Mesenchymal stem cell (in vitro differentiated cells and primary cell): ENCODE measurements around the gene VMAC.

Experiments
- DNase-seq: peaks from one replicate; pipeline ENCODE4 v3.0.0-alpha.2; 2013
- H2AFZ ChIP-seq: one replicate; pipeline ENCODE4 v1.6.1; 2013; ENCODE audit warnings: low read depth, mild to moderate bottlenecking, control low read depth, inconsistent platforms, low read length, moderate library complexity
- H2AK5ac ChIP-seq: 2 replicates; pipeline ENCODE4 v1.6.1; 2013; ENCODE audit warnings: low read length, moderate library complexity, mild to moderate bottlenecking, inconsistent platforms; ENCODE audit not compliant: severe bottlenecking
- H2BK120ac ChIP-seq: one replicate; pipeline ENCODE4 v1.6.1; 2013; ENCODE audit warnings: low read depth, mild to moderate bottlenecking, inconsistent platforms, low read length, moderate library complexity
- H2BK12ac ChIP-seq, 2 experiments: one replicate each; pipeline ENCODE4 v1.6.1; 2013; ENCODE audit warnings: inconsistent platforms in 2 of 2, low read length in 2 of 2, mild to moderate bottlenecking in 2 of 2, moderate library complexity in 2 of 2, control low read depth in 1 of 2
- H2BK15ac ChIP-seq: one replicate; pipeline ENCODE4 v1.6.1; 2013; ENCODE audit warnings: mild to moderate bottlenecking, low read depth, inconsistent platforms; ENCODE audit not compliant: poor library complexity, severe bottlenecking
- H2BK5ac ChIP-seq: 2 replicates; pipeline ENCODE4 v1.6.1; 2013; ENCODE audit warnings: low read depth, mild to moderate bottlenecking, low read length, control low read depth, inconsistent platforms; ENCODE audit not compliant: poor library complexity, severe bottlenecking
- H3K14ac ChIP-seq, 2 experiments: one replicate each; pipeline ENCODE4 v1.6.1; 2013; ENCODE audit warnings: inconsistent platforms in 2 of 2, low read length in 2 of 2, control low read depth in 1 of 2, mild to moderate bottlenecking in 1 of 2, moderate library complexity in 1 of 2
- H3K18ac ChIP-seq, 2 experiments: one replicate each; pipeline ENCODE4 v1.6.1; 2013; ENCODE audit warnings: inconsistent platforms in 2 of 2, low read length in 2 of 2, control low read depth in 1 of 2, low read depth in 1 of 2, mild to moderate bottlenecking in 1 of 2
- H3K23ac ChIP-seq, 2 experiments: one replicate each; pipeline ENCODE4 v1.6.1; 2013; ENCODE audit warnings: inconsistent platforms in 2 of 2, low read length in 2 of 2, mild to moderate bottlenecking in 2 of 2, moderate library complexity in 2 of 2, control low read depth in 1 of 2
- H3K27ac ChIP-seq: 2 replicates; pipeline ENCODE4 v1.5.1; 2013; ENCODE audit warnings: mild to moderate bottlenecking, moderate library complexity, low read length, control low read depth, inconsistent platforms; ENCODE audit not compliant: poor library complexity, severe bottlenecking
- H3K27me3 ChIP-seq, 2 experiments: 2 replicates each; pipeline versions ENCODE4 v1.6.1 to v1.7.0; 2013; ENCODE audit warnings: low read length in 2 of 2, mild to moderate bottlenecking in 2 of 2, moderate library complexity in 2 of 2, control low read depth in 1 of 2, inconsistent platforms in 1 of 2; ENCODE audit not compliant: control insufficient read depth in 1 of 2, insufficient read depth in 1 of 2
- H3K36me3 ChIP-seq, 2 experiments: 2 replicates each; pipeline versions ENCODE4 v1.6.1 to v1.7.0; 2013; ENCODE audit warnings: low read length in 2 of 2, control low read depth in 1 of 2, inconsistent platforms in 1 of 2, low read depth in 1 of 2, mild to moderate bottlenecking in 1 of 2; ENCODE audit not compliant: insufficient read depth in 2 of 2, control insufficient read depth in 1 of 2
- H3K4ac ChIP-seq, 2 experiments: one replicate each; pipeline ENCODE4 v1.6.1; 2013; ENCODE audit warnings: inconsistent platforms in 2 of 2, low read length in 2 of 2, mild to moderate bottlenecking in 2 of 2, moderate library complexity in 2 of 2, control low read depth in 1 of 2, low read depth in 1 of 2
- H3K4me1 ChIP-seq: 2 replicates; pipeline ENCODE4 v1.6.1; 2013; ENCODE audit warnings: low read depth, low read length, control low read depth; ENCODE audit not compliant: control insufficient read depth, insufficient read depth
- H3K4me2 ChIP-seq: 2 replicates; pipeline ENCODE4 v1.6.1; 2013; ENCODE audit warnings: low read length, mild to moderate bottlenecking, inconsistent platforms; ENCODE audit not compliant: poor library complexity, severe bottlenecking
- H3K4me3 ChIP-seq, 2 experiments: 2 replicates each; pipeline versions ENCODE4 v1.5.1 to v1.7.0; 2013; ENCODE audit warnings: low read length in 2 of 2, mild to moderate bottlenecking in 2 of 2, control low read depth in 1 of 2, low read depth in 1 of 2; ENCODE audit not compliant: insufficient read depth in 1 of 2
- H3K79me1 ChIP-seq: replicated peaks from 2 replicates; pipeline ENCODE4 v1.6.1; 2013; ENCODE audit warnings: mild to moderate bottlenecking, control low read depth, low read length, inconsistent platforms; ENCODE audit not compliant: poor library complexity, severe bottlenecking
- H3K9ac ChIP-seq: 2 replicates; pipeline ENCODE4 v1.7.0; 2013; ENCODE audit warnings: mild to moderate bottlenecking, low read length, moderate library complexity
- H3K9me3 ChIP-seq: 2 replicates; pipeline ENCODE4 v1.7.0; 2013; ENCODE audit warnings: mild to moderate bottlenecking, low read length; ENCODE audit not compliant: control insufficient read depth
- H4K8ac ChIP-seq: one replicate; pipeline ENCODE4 v1.6.1; 2013; ENCODE audit warnings: inconsistent platforms, mild to moderate bottlenecking, low read length, moderate library complexity
- H4K91ac ChIP-seq: one replicate; pipeline ENCODE4 v1.6.1; 2013; ENCODE audit warnings: mild to moderate bottlenecking, low read length, inconsistent platforms
- WGBS: methylation state at CpG from one replicate; pipeline ENCODE4 v1.1.7; 2013; ENCODE audit warnings: mixed read lengths; 5-methylcytosine and 5-hydroxymethylcytosine counted together

Gene VMAC

DNA sequence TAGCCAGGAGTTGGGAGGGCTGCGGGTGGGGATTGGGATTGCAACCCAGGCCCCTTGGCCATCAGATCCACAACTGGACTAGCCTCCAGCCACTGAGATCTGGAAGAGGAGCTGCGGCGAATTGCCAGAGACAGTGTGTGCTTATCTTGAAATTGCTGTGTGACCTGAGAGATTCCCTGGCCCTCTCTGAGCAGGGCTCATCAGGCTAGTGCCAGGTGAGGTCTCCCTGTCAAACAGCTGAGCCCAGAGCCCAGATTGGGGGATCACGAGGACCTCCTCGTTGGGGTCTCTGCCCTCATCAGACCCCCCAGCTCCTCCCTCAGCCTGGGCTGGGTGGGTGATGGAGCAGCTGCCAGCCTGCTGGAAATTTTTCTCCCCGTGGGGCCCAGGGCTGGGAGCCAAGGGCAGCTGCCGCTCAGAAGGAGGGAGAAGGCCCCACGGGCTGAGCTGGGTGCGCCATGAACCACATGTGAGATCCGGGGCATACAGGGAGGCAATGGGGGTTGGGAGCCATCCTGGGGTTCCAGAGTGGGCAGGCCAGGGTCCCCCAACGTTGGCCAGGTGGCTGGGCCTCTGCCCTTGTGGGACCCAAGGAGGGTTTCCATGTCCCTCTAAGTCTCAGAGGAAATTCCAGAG, 41.5 kb upstream of the VMAC start:
- DNase-seq, result no peak
- no peaks in the 10 kb centered on the region for H3K9me3 ChIP-seq
- peaks cover 0 to 42% of the 10 kb centered on the region in 2 experiments for H3K27me3 ChIP-seq

GRCh38 chr19:5864013-5864720, 40.5 kb upstream of the VMAC start:
- H3K27me3 ChIP-seq, result peaks cover 0 to 42% of the 10 kb centered on the region in 2 experiments
- no peak overlapping the region for H3K4ac ChIP-seq
- no peak overlapping the region for H2BK5ac ChIP-seq
- H2BK12ac ChIP-seq, result no peak overlapping the region
- H3K18ac ChIP-seq, result no peak overlapping the region
- no peak overlapping the region for H3K14ac ChIP-seq
- H3K36me3 ChIP-seq, result no peaks in the 10 kb centered on the region
- DNase-seq, result no peak
- H3K23ac ChIP-seq, result no peak overlapping the region
- no peak overlapping the region for H4K8ac ChIP-seq
- no peak overlapping the region for H2AFZ ChIP-seq
- H3K79me1 ChIP-seq, result no peaks in the 10 kb centered on the region
- no peak overlapping the region for H2AK5ac ChIP-seq
- H2BK15ac ChIP-seq, result no peak overlapping the region
- no peak overlapping the region for H3K9ac ChIP-seq
- H3K4me2 ChIP-seq, result no peak overlapping the region
- peaks cover 7% of the 10 kb centered on the region for H3K4me1 ChIP-seq
- H3K4me3 ChIP-seq, result no peak overlapping the region
- H3K27ac ChIP-seq, result no peak overlapping the region
- H2BK120ac ChIP-seq, result no peak overlapping the region
- 74% methylated on average over 9 of the region's 9 CpGs for WGBS
- no peak overlapping the region for H4K91ac ChIP-seq
- H3K9me3 ChIP-seq, result no peaks in the 10 kb centered on the region

More for the DNA sequence above, 41.5 kb upstream of the VMAC start:
- H4K8ac ChIP-seq, result no peak overlapping the region
- H3K9ac ChIP-seq, result no peak overlapping the region
- H2AFZ ChIP-seq, result no peak overlapping the region
- H2BK15ac ChIP-seq, result peak overlapping the region; percentile 36
- H3K4ac ChIP-seq, result no peak overlapping the region
- no peak overlapping the region for H3K14ac ChIP-seq
- no peak overlapping the region for H2AK5ac ChIP-seq
- H3K18ac ChIP-seq, result no peak overlapping the region
- peaks cover 7% of the 10 kb centered on the region for H3K4me1 ChIP-seq
- no peak overlapping the region for H3K27ac ChIP-seq
- no peak overlapping the region for H3K23ac ChIP-seq
- 75% methylated on average over 10 of the region's 11 CpGs for WGBS
- H2BK12ac ChIP-seq, result no peak overlapping the region
- H4K91ac ChIP-seq, result no peak overlapping the region
- H3K36me3 ChIP-seq, result no peaks in the 10 kb centered on the region
- no peak overlapping the region for H2BK120ac ChIP-seq
- H3K4me2 ChIP-seq, result no peak overlapping the region
- no peak overlapping the region for H3K4me3 ChIP-seq
- H3K79me1 ChIP-seq, result no peaks in the 10 kb centered on the region
- H2BK5ac ChIP-seq, result no peak overlapping the region

GRCh38 chr19:5864725-5865486, 39.8 kb upstream of the VMAC start:
- Histone ChIP-seq H3K36me3 (no peaks in the 10 kb centered on the region), H3K79me1 (no peaks in the 10 kb centered on the region), H4K8ac (no peak overlapping the region), H2AFZ (no peak overlapping the region), H3K23ac (no peak overlapping the region), H4K91ac (no peak overlapping the region), H3K4me1 (peaks cover 7% of the 10 kb centered on the region), H3K9me3 (no peaks in the 10 kb centered on the region), H2BK12ac (no peak overlapping the region), H2BK5ac (no peak overlapping the region), H3K4me3 (no peak overlapping the region), H3K27ac (no peak overlapping the region), H3K27me3 (peaks cover 0 to 42% of the 10 kb centered on the region in 2 experiments), H2BK15ac (no peak overlapping the region), H3K9ac (no peak overlapping the region), H2AK5ac (no peak overlapping the region), H2BK120ac (no peak overlapping the region), H3K4me2 (no peak overlapping the region), H3K14ac (peak overlapping the region in 1 of 2 experiments; percentile 30), H3K4ac (no peak overlapping the region), H3K18ac (no peak overlapping the region)
- 86% methylated on average over 14 of the region's 14 CpGs for WGBS
- DNase-seq, result no peak

DNA sequence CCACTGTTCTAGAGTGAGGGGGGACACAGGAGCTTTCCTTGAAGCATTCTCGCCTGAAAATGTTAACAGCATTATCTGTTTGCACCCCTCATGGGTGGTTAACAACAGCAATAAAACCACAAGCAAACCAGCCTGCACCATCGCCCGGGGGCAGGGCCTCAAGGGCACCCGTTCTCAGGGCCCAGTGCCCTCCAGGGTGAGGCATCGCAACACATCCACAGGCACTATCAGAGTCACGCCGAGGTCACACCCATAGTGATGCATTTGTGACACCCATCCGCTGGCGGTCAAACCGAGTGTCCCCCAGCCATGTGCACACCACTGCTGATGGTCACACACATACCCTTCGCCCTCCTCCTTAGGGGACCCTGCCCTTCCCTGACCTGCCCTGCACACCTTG, 38.9 kb upstream of the VMAC start:
- Histone ChIP-seq H2AK5ac (no peak overlapping the region), H2BK15ac (no peak overlapping the region), H3K23ac (no peak overlapping the region), H4K91ac (no peak overlapping the region), H3K36me3 (no peaks in the 10 kb centered on the region), H3K18ac (no peak overlapping the region), H3K4ac (no peak overlapping the region), H2BK12ac (no peak overlapping the region), H2AFZ (no peak overlapping the region), H4K8ac (no peak overlapping the region), H2BK5ac (no peak overlapping the region), H3K9ac (no peak overlapping the region), H3K27ac (no peak overlapping the region), H3K9me3 (no peaks in the 10 kb centered on the region), H3K4me1 (peaks cover 7% of the 10 kb centered on the region), H3K79me1 (no peaks in the 10 kb centered on the region), H3K14ac (peak overlapping the region in 1 of 2 experiments; percentile 6), H3K27me3 (peaks cover 0 to 41% of the 10 kb centered on the region in 2 experiments), H3K4me3 (no peak overlapping the region), H3K4me2 (no peak overlapping the region), H2BK120ac (no peak overlapping the region)
- DNase-seq, result no peak
- WGBS, result 89% methylated on average over 11 of the region's 11 CpGs
